ENCODE measurements around the gene PSMA6. TPM values are rescaled to one million over a fixed set of nuclear protein-coding genes. Genes with fewer than 3 reads are reported as not detected.
A peak's percentile ranks its signal among the peaks of the same experiment; 100 is the strongest.
"Not testable (repeated sequence)": the region's sequence is repeated elsewhere in the genome, so short reads cannot be mapped to it uniquely, and the experiment has no call there.

The PSMA6 gene
- total RNA-seq, 4 donors from 2014 or later, result 97.4 to 157 (median 133) TPM

DNA sequence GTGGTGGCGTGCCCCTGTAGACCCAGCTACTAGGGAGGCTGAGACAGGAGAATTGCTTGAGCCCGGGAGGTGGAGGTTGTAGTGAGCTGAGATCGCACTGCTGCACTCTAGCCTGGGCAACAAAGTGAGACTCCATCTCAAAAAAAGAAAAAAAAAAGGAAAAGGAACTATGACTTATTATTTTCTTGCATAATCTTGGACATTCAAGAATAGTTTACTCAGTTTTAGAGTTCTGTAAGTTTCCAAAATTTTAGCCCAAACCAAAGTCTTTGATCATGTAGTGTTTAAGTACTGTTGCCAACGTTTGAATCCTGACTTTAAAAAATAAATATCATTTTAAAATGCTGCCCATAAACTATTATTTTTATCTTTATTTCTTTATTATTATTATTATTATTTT, 6.2 kb downstream of the PSMA6 start:
- H3K27ac ChIP-seq, result no peak overlapping the region
- H3K9me3 ChIP-seq, result no peaks in the 10 kb centered on the region
- no peaks in the 10 kb centered on the region for H3K27me3 ChIP-seq
- peaks cover 2 to 94% (median 26%) of the 10 kb centered on the region in 3 donors for H3K4me1 ChIP-seq
- no peak for ATAC-seq
- 72 to 84% methylated on average over 4 of the region's 4 CpGs for WGBS, 2 donors (ENCODE audit: low coverage in 1 of 2)
- no peak overlapping the region for H3K4me3 ChIP-seq
- no peaks in the 10 kb centered on the region for H3K36me3 ChIP-seq
- TF ChIP-seq POLR2AphosphoS5 (IDR thresholded peaks at IDR 0.05) (no peak), EP300 (IDR thresholded peaks at IDR 0.05) (no peak), POLR2A (IDR thresholded peaks at IDR 0.05) (no peak)
- TF ChIP-seq, protein P1, sequence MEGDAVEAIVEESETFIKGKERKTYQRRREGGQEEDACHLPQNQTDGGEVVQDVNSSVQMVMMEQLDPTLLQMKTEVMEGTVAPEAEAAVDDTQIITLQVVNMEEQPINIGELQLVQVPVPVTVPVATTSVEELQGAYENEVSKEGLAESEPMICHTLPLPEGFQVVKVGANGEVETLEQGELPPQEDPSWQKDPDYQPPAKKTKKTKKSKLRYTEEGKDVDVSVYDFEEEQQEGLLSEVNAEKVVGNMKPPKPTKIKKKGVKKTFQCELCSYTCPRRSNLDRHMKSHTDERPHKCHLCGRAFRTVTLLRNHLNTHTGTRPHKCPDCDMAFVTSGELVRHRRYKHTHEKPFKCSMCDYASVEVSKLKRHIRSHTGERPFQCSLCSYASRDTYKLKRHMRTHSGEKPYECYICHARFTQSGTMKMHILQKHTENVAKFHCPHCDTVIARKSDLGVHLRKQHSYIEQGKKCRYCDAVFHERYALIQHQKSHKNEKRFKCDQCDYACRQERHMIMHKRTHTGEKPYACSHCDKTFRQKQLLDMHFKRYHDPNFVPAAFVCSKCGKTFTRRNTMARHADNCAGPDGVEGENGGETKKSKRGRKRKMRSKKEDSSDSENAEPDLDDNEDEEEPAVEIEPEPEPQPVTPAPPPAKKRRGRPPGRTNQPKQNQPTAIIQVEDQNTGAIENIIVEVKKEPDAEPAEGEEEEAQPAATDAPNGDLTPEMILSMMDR (IDR thresholded peaks at IDR 0.05), result no peak

DNA sequence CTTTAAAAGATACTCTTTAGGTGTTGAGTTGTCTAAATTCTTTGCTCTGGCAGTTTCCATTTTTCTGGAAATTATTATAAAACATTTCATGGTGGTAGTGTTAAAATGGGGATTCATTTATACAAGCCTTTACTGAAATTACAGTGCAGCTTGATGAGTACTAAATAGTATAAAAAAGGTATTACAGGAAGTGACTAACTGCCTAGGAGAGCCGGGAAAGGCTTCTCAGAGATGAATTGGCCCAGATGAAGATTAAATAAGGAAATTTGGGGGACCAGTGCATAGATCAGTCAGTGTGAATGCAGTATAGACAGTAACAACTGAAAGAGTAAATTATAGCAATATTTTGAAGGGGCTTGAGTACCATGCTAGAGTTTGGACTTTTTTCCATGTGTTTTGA, 7.5 kb downstream of the PSMA6 start:
- H3K4me1 ChIP-seq, result peaks cover 2 to 84% (median 16%) of the 10 kb centered on the region in 3 donors
- 33 to 47% methylated on average over 1 of the region's 1 CpG for WGBS, 2 donors (ENCODE audit: low coverage in 1 of 2)
- H3K9me3 ChIP-seq, result no peaks in the 10 kb centered on the region
- TF ChIP-seq POLR2AphosphoS5 (IDR thresholded peaks at IDR 0.05) (no peak), EP300 (IDR thresholded peaks at IDR 0.05) (no peak), POLR2A (IDR thresholded peaks at IDR 0.05) (no peak)
- TF ChIP-seq, protein P1 (IDR thresholded peaks at IDR 0.05), result no peak
- H3K27ac ChIP-seq, result no peak overlapping the region
- no peaks in the 10 kb centered on the region for H3K36me3 ChIP-seq
- ATAC-seq, result no peak
- no peaks in the 10 kb centered on the region for H3K27me3 ChIP-seq
- H3K4me3 ChIP-seq, result no peak overlapping the region

DNA sequence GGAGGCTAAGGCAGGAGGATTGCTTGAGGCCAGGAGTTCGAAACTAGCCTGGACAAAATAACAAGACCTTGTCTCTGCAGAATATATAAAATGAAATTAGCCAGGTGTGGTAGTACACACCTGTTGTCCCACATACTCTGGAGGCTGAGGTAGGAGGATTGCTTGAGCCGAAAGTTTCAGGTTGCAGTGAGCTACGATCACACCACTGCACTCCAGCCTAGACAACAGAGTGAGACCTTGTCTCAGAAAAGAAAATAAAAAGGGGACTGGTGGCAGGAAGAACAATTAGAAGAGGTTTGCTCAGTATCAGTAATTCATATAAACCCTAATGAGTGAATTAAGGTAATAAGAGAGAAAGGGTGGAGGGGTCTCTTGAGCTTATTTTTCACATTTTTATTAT, 8.0 kb downstream of the PSMA6 start:
- no peak for ATAC-seq
- H3K27me3 ChIP-seq, result no peaks in the 10 kb centered on the region
- WGBS, 2 donors (ENCODE audit: low coverage in 1 of 2), result 90 to 95% methylated on average over 3 of the region's 3 CpGs
- H3K27ac ChIP-seq, result peak overlapping the region in 2 of 4 donors; percentile 36 to 46
- TF ChIP-seq POLR2A (IDR thresholded peaks at IDR 0.05), result no peak
- TF ChIP-seq, protein P1 (IDR thresholded peaks at IDR 0.05), result no peak
- TF ChIP-seq POLR2AphosphoS5 (IDR thresholded peaks at IDR 0.05), result no peak
- H3K9me3 ChIP-seq, result no peaks in the 10 kb centered on the region
- H3K36me3 ChIP-seq, result no peaks in the 10 kb centered on the region
- no peak overlapping the region for H3K4me3 ChIP-seq
- peaks cover 2 to 79% (median 11%) of the 10 kb centered on the region in 3 donors for H3K4me1 ChIP-seq

DNA sequence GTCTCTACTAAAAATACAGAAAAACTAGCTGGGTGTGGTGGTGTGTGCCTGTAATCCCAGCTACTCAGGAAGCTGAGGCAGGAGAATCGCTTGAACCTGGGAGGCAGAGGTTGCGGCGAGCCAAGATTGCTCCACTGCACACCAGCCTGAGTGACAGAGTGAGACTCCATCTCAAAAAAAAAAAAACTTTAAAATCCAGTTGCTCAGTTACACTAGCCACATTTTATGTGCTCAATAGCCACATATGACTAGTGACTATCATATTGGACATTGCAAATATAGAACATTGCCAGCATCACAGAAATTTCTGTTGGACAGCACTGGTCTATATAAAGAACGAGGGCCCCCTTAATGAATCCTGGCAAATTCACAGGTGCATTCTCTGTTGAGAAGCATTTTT, 9.2 kb downstream of the PSMA6 start:
- not testable (repeated sequence) for H3K4me3 ChIP-seq, H3K36me3 ChIP-seq, H3K9me3 ChIP-seq, H3K27me3 ChIP-seq, ATAC-seq
- peak overlapping the region in 2 of 4 donors; percentile 36 to 46 for H3K27ac ChIP-seq
- 64 to 73% methylated on average over 2 to 3 of the region's 4 CpGs for WGBS, 2 donors (ENCODE audit: low coverage in 1 of 2)
- H3K4me1 ChIP-seq, result peaks cover 0 to 76% (median 11%) of the 10 kb centered on the region in 3 donors

DNA sequence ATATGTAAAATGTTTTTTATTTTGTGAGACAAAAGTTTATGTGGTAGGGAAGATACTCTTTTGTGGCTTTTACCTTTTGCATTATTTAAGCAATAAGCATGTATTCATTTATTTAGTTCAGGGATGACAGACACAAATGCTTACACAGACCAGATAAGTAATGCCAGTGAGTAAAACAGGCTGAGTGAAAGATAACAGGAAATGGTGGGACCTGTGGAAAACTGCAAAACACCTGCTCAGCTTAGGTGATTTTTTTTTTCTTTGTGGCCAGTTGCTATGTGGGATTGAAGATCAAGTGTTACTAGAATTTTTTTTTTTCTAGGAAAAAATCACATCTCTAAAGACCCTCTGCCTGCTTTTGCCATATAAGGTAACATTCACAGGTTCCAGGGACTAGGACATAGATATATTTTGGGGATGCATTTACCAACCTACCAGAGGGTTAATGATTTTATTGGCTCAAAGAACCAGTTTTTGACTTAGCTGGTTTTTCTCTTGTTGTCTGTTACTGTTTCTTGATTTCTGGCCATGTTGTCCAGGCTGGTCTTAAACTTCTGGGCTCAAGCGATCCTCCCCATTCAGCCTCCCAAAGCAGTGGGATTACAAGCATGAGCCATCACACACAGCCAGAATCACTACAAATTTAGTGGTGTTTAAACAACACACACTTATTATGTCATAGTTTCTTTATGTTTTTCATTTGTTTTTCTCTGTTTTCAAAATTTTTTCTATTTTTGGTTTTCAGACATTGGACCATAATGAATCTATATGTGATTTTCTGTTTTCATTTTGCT, 9.8 kb downstream of the PSMA6 start:
- Histone ChIP-seq H3K36me3 (no peaks in the 10 kb centered on the region), H3K27me3 (no peaks in the 10 kb centered on the region), H3K4me3 (no peak overlapping the region), H3K9me3 (no peaks in the 10 kb centered on the region), H3K27ac (peak overlapping the region in 2 of 4 donors; percentile 36 to 46), H3K4me1 (peaks cover 0 to 74% (median 11%) of the 10 kb centered on the region in 3 donors)
- no peak for ATAC-seq
- TF ChIP-seq EP300 (IDR thresholded peaks at IDR 0.05) (no peak), POLR2AphosphoS5 (IDR thresholded peaks at IDR 0.05) (no peak), POLR2A (IDR thresholded peaks at IDR 0.05) (no peak)
- TF ChIP-seq, protein P1 (IDR thresholded peaks at IDR 0.05), result no peak
- WGBS, 2 donors (ENCODE audit: low coverage in 1 of 2), result 94% methylated on average over 1 of the region's 1 CpG; no CpG with 5 or more reads in 1 of the 2 donors

All from gastroesophageal sphincter (tissue), 4 donors.